Stimulated activated CD8-positive, alpha-beta memory T cell treated with anti-CD3 and anti-CD28 coated beads, Interleukin-12 subunit alpha, Interleukin-12 subunit beta, amount 100 ng/mL, for 24 hours (primary cell): ENCODE measurements around the gene PITRM1.

Experiments used
- DNase-seq: peaks from one replicate; pipeline ENCODE4 v3.0.0-alpha.2; 2020; ENCODE audit errors: extremely low read depth

The PITRM1 gene

GRCh38 chr10:3141351-3142005 is 31.1 kb downstream of the PITRM1 start:
- no peak for DNase-seq

GRCh38 chr10:3140280-3140679 is 32.3 kb downstream of the PITRM1 start:
- no peak for DNase-seq

GRCh38 chr10:3139216-3139910 is 33.2 kb downstream of the PITRM1 start:
- no peak for DNase-seq

- no peak for DNase-seq
Measured at GRCh38 chr10:3137958-3138726, 34.4 kb downstream of the PITRM1 start.

GRCh38 chr10:3136763-3137611 is 35.6 kb downstream of the PITRM1 start:
- DNase-seq, result no peak

GRCh38 chr10:3136336-3136735 is 36.2 kb downstream of the PITRM1 start:
- DNase-seq, result no peak

GRCh38 chr10:3135006-3135405 is 37.6 kb downstream of the PITRM1 start:
- DNase-seq, result no peak

- DNase-seq, result no peak
Measured at GRCh38 chr10:3133948-3134347, 38.6 kb downstream of the PITRM1 start.

- no peak for DNase-seq
Measured at GRCh38 chr10:3132036-3133025, 40.3 kb downstream of the PITRM1 start.

- DNase-seq, result no peak
Measured at GRCh38 chr10:3131098-3131497, 41.5 kb downstream of the PITRM1 start.

- DNase-seq, result no peak
Measured at GRCh38 chr10:3129581-3130340, 42.8 kb downstream of the PITRM1 start.

GRCh38 chr10:3128379-3129130 is 44.0 kb downstream of the PITRM1 start:
- no peak for DNase-seq

- no peak for DNase-seq
Measured at GRCh38 chr10:3127921-3128320, 44.7 kb downstream of the PITRM1 start.

GRCh38 chr10:3126741-3127346 is 45.7 kb downstream of the PITRM1 start:
- DNase-seq, result no peak

GRCh38 chr10:3126249-3126648 is 46.3 kb downstream of the PITRM1 start:
- DNase-seq, result no peak

- DNase-seq, result no peak
Measured at GRCh38 chr10:3125527-3126170, 46.9 kb downstream of the PITRM1 start.

GRCh38 chr10:3124412-3125175 is 48.0 kb downstream of the PITRM1 start:
- no peak for DNase-seq
